Endothelial cell (in vitro differentiated cells): ENCODE measurements around the gene DNMBP. TPM values are rescaled to one million over a fixed set of nuclear protein-coding genes. Genes with fewer than 3 reads are reported as not detected.

Experiments used
- DNase-seq: peaks from one replicate; pipeline ENCODE4 v3.0.0; 2021; ENCODE audit warnings: low spot score
- H3K27ac Mint-ChIP-seq: one replicate; pipeline ENCODE4 v1.8.0; 2021; ENCODE audit warnings: mixed read lengths, inconsistent platforms; ENCODE audit not compliant: unreplicated experiment
- H3K27me3 Mint-ChIP-seq: one replicate; pipeline ENCODE4 v1.8.0; 2021; ENCODE audit warnings: mild to moderate bottlenecking, moderate library complexity, mixed read lengths, inconsistent platforms; ENCODE audit not compliant: unreplicated experiment
- H3K36me3 Mint-ChIP-seq: one replicate; pipeline ENCODE4 v1.8.0; 2021; ENCODE audit warnings: mild to moderate bottlenecking, low read depth, mixed read lengths, inconsistent platforms; ENCODE audit not compliant: unreplicated experiment
- H3K4me1 Mint-ChIP-seq: one replicate; pipeline ENCODE4 v1.8.0; 2021; ENCODE audit warnings: mild to moderate bottlenecking, mixed read lengths, inconsistent platforms; ENCODE audit not compliant: unreplicated experiment
- H3K4me3 Mint-ChIP-seq: one replicate; pipeline ENCODE4 v1.8.0; 2021; ENCODE audit warnings: mild to moderate bottlenecking, mixed read lengths, inconsistent platforms; ENCODE audit not compliant: unreplicated experiment
- H3K9me3 Mint-ChIP-seq: one replicate; pipeline ENCODE4 v1.8.0; 2021; ENCODE audit warnings: mixed read lengths, inconsistent platforms; ENCODE audit not compliant: unreplicated experiment
- CTCF ChIP-seq: fragments of 200-600 bp; sonication (generic); IDR thresholded peaks from one replicate; pipeline ENCODE4 v1.5.0; 2021; ENCODE audit warnings: antibody characterized with exemption; ENCODE audit not compliant: unreplicated experiment
- total RNA-seq: library from RNA; stranded (reverse); fragmentation: NEBNext Ultra II Directional; extraction: Animal tissue kit (Norgen Biotek cat#: 25700); gene quantifications from one replicate; pipeline ENCODE4 v1.2.1, GENCODE V29; 2021; ENCODE audit not compliant: unreplicated experiment

The DNMBP gene
- total RNA-seq, 1 donor from 2014 or later = 21.8 TPM

GRCh38 chr10:99920901-99921300, 88.8 kb downstream of the DNMBP start:
- Mint-ChIP-seq H3K27ac (no peak overlapping the region), H3K36me3 (peaks cover 7% of the 10 kb centered on the region), H3K4me1 (peaks cover 43% of the 10 kb centered on the region)

GRCh38 chr10:99920486-99920885, 89.3 kb downstream of the DNMBP start:
- Mint-ChIP-seq H3K27ac (no peak overlapping the region), H3K4me1 (peaks cover 42% of the 10 kb centered on the region), H3K36me3 (peaks cover 7% of the 10 kb centered on the region), H3K9me3 (no peaks in the 10 kb centered on the region), H3K4me3 (no peak overlapping the region), H3K27me3 (peaks cover 2% of the 10 kb centered on the region)
- DNase-seq = no peak
- TF ChIP-seq CTCF = no peak

More at GRCh38 chr10:99920901-99921300, 88.8 kb downstream of the DNMBP start:
- no peak for DNase-seq
- H3K9me3 Mint-ChIP-seq = no peaks in the 10 kb centered on the region
- H3K27me3 Mint-ChIP-seq = peaks cover 2% of the 10 kb centered on the region
- no peak for TF ChIP-seq CTCF
- no peak overlapping the region for H3K4me3 Mint-ChIP-seq

- Mint-ChIP-seq H3K9me3 (no peaks in the 10 kb centered on the region), H3K27me3 (peaks cover 3% of the 10 kb centered on the region), H3K4me3 (peak overlapping the region; percentile 86), H3K27ac (peak overlapping the region; percentile 95), H3K4me1 (peaks cover 43% of the 10 kb centered on the region), H3K36me3 (peaks cover 3% of the 10 kb centered on the region)
- TF ChIP-seq CTCF = no peak
- DNase-seq = peak; percentile 65
Observed at GRCh38 chr10:99917963-99918825, 91.6 kb downstream of the DNMBP start.

GRCh38 chr10:99916776-99917175, 93.0 kb downstream of the DNMBP start:
- Mint-ChIP-seq H3K4me1 (peaks cover 41% of the 10 kb centered on the region), H3K27ac (no peak overlapping the region), H3K36me3 (no peaks in the 10 kb centered on the region), H3K4me3 (no peak overlapping the region), H3K27me3 (peaks cover 3% of the 10 kb centered on the region), H3K9me3 (no peaks in the 10 kb centered on the region)
- DNase-seq = no peak
- TF ChIP-seq CTCF = no peak

- DNase-seq = no peak
- TF ChIP-seq CTCF = no peak
- no peaks in the 10 kb centered on the region for H3K36me3 Mint-ChIP-seq
- H3K4me3 Mint-ChIP-seq = no peak overlapping the region
- H3K4me1 Mint-ChIP-seq = peaks cover 38% of the 10 kb centered on the region
- H3K27ac Mint-ChIP-seq = no peak overlapping the region
- peaks cover 3% of the 10 kb centered on the region for H3K27me3 Mint-ChIP-seq
- no peaks in the 10 kb centered on the region for H3K9me3 Mint-ChIP-seq
Observed at GRCh38 chr10:99915414-99915813, 94.3 kb downstream of the DNMBP start.
